Activated naive CD4-positive, alpha-beta T cell treated with anti-CD3 and anti-CD28 coated beads, Interleukin-2, amount 50 U/mL, for 24 hours (primary cell): ENCODE results near the gene ERMARD.
A peak's percentile ranks its signal among the peaks of the same experiment; 100 is the strongest.

ENCODE experiments used
- H3K27ac Mint-ChIP-seq: one replicate; pipeline ENCODE4 v1.8.0; 2021; ENCODE audit warnings: mild to moderate bottlenecking, mixed read lengths
- H3K27me3 Mint-ChIP-seq: one replicate; pipeline ENCODE4 v1.8.0; 2021; ENCODE audit warnings: mixed read lengths
- H3K36me3 Mint-ChIP-seq: one replicate; pipeline ENCODE4 v1.8.0; 2021; ENCODE audit warnings: mixed read lengths
- H3K4me1 Mint-ChIP-seq: one replicate; pipeline ENCODE4 v1.8.0; 2021; ENCODE audit warnings: mixed read lengths
- H3K4me3 Mint-ChIP-seq: one replicate; pipeline ENCODE4 v1.8.0; 2021; ENCODE audit warnings: mild to moderate bottlenecking, mixed read lengths
- H3K9me3 Mint-ChIP-seq: one replicate; pipeline ENCODE4 v1.8.0; 2021; ENCODE audit warnings: mixed read lengths

The ERMARD gene

GRCh38 chr6:169800668-169801395 is 49.4 kb downstream of the ERMARD start:
- H3K4me3 Mint-ChIP-seq = no peak overlapping the region
- peaks cover 33% of the 10 kb centered on the region for H3K27me3 Mint-ChIP-seq
- no peaks in the 10 kb centered on the region for H3K36me3 Mint-ChIP-seq
- no peak overlapping the region for H3K27ac Mint-ChIP-seq
- H3K9me3 Mint-ChIP-seq = no peaks in the 10 kb centered on the region
- H3K4me1 Mint-ChIP-seq = peaks cover 32% of the 10 kb centered on the region

GRCh38 chr6:169801396-169802160 is 50.2 kb downstream of the ERMARD start:
- no peak overlapping the region for H3K4me3 Mint-ChIP-seq
- no peaks in the 10 kb centered on the region for H3K9me3 Mint-ChIP-seq
- no peaks in the 10 kb centered on the region for H3K36me3 Mint-ChIP-seq
- peaks cover 33% of the 10 kb centered on the region for H3K27me3 Mint-ChIP-seq
- H3K4me1 Mint-ChIP-seq = peaks cover 39% of the 10 kb centered on the region
- no peak overlapping the region for H3K27ac Mint-ChIP-seq

GRCh38 chr6:169802790-169803189 is 51.4 kb downstream of the ERMARD start:
- Mint-ChIP-seq H3K9me3 (no peaks in the 10 kb centered on the region), H3K27me3 (peaks cover 33% of the 10 kb centered on the region), H3K27ac (peak overlapping the region; percentile 66), H3K4me1 (peaks cover 51% of the 10 kb centered on the region), H3K36me3 (no peaks in the 10 kb centered on the region), H3K4me3 (no peak overlapping the region)

- H3K4me3 Mint-ChIP-seq = peak overlapping the region; percentile 0
- H3K27me3 Mint-ChIP-seq = peaks cover 30% of the 10 kb centered on the region
- H3K27ac Mint-ChIP-seq = no peak overlapping the region
Measured at GRCh38 chr6:169803271-169803811, 51.9 kb downstream of the ERMARD start.

GRCh38 chr6:169803816-169804340 is 52.5 kb downstream of the ERMARD start:
- Mint-ChIP-seq H3K36me3 (no peaks in the 10 kb centered on the region), H3K9me3 (no peaks in the 10 kb centered on the region), H3K4me3 (peak overlapping the region; percentile 1), H3K27ac (peak overlapping the region; percentile 71), H3K27me3 (peaks cover 25% of the 10 kb centered on the region), H3K4me1 (peaks cover 53% of the 10 kb centered on the region)

More at GRCh38 chr6:169803271-169803811, 51.9 kb downstream of the ERMARD start:
- Mint-ChIP-seq H3K9me3 (no peaks in the 10 kb centered on the region), H3K4me1 (peaks cover 53% of the 10 kb centered on the region), H3K36me3 (no peaks in the 10 kb centered on the region)

- Mint-ChIP-seq H3K4me3 (peak overlapping the region; percentile 1), H3K36me3 (no peaks in the 10 kb centered on the region), H3K4me1 (peaks cover 54% of the 10 kb centered on the region), H3K27ac (peak overlapping the region; percentile 71), H3K9me3 (no peaks in the 10 kb centered on the region), H3K27me3 (peaks cover 22% of the 10 kb centered on the region)
Measured at GRCh38 chr6:169804427-169804826, 53.0 kb downstream of the ERMARD start.

GRCh38 chr6:169805242-169805838 is 53.9 kb downstream of the ERMARD start:
- Mint-ChIP-seq H3K4me1 (peaks cover 63% of the 10 kb centered on the region), H3K4me3 (no peak overlapping the region), H3K27me3 (peaks cover 20% of the 10 kb centered on the region), H3K36me3 (no peaks in the 10 kb centered on the region), H3K27ac (no peak overlapping the region), H3K9me3 (no peaks in the 10 kb centered on the region)

GRCh38 chr6:169806701-169807100 is 55.3 kb downstream of the ERMARD start:
- Mint-ChIP-seq H3K27me3 (peaks cover 22% of the 10 kb centered on the region), H3K36me3 (no peaks in the 10 kb centered on the region), H3K4me1 (peaks cover 66% of the 10 kb centered on the region), H3K9me3 (no peaks in the 10 kb centered on the region), H3K4me3 (no peak overlapping the region), H3K27ac (peak overlapping the region; percentile 3)

GRCh38 chr6:169807229-169807628 is 55.8 kb downstream of the ERMARD start:
- peaks cover 66% of the 10 kb centered on the region for H3K4me1 Mint-ChIP-seq

GRCh38 chr6:169807699-169808607 is 56.5 kb downstream of the ERMARD start:
- H3K4me1 Mint-ChIP-seq = peaks cover 63% of the 10 kb centered on the region
- H3K27ac Mint-ChIP-seq = no peak overlapping the region
- peaks cover 25% of the 10 kb centered on the region for H3K27me3 Mint-ChIP-seq
- no peak overlapping the region for H3K4me3 Mint-ChIP-seq
- no peaks in the 10 kb centered on the region for H3K36me3 Mint-ChIP-seq
- H3K9me3 Mint-ChIP-seq = no peaks in the 10 kb centered on the region

More at GRCh38 chr6:169807229-169807628, 55.8 kb downstream of the ERMARD start:
- peaks cover 24% of the 10 kb centered on the region for H3K27me3 Mint-ChIP-seq
- H3K27ac Mint-ChIP-seq = no peak overlapping the region
- no peaks in the 10 kb centered on the region for H3K9me3 Mint-ChIP-seq
- H3K4me3 Mint-ChIP-seq = no peak overlapping the region
- no peaks in the 10 kb centered on the region for H3K36me3 Mint-ChIP-seq

GRCh38 chr6:169808608-169808967 is 57.2 kb downstream of the ERMARD start:
- peaks cover 29% of the 10 kb centered on the region for H3K27me3 Mint-ChIP-seq
- no peaks in the 10 kb centered on the region for H3K9me3 Mint-ChIP-seq
- H3K27ac Mint-ChIP-seq = no peak overlapping the region
- no peaks in the 10 kb centered on the region for H3K36me3 Mint-ChIP-seq
- H3K4me3 Mint-ChIP-seq = no peak overlapping the region
- H3K4me1 Mint-ChIP-seq = peaks cover 56% of the 10 kb centered on the region

- Mint-ChIP-seq H3K4me3 (no peak overlapping the region), H3K36me3 (no peaks in the 10 kb centered on the region), H3K4me1 (peaks cover 48% of the 10 kb centered on the region), H3K9me3 (no peaks in the 10 kb centered on the region), H3K27me3 (peaks cover 24% of the 10 kb centered on the region), H3K27ac (no peak overlapping the region)
Measured at GRCh38 chr6:169809386-169809785, 58.0 kb downstream of the ERMARD start.

GRCh38 chr6:169810066-169810989 is 58.9 kb downstream of the ERMARD start:
- peaks cover 39% of the 10 kb centered on the region for H3K4me1 Mint-ChIP-seq
- H3K27ac Mint-ChIP-seq = peak overlapping the region; percentile 81
- H3K4me3 Mint-ChIP-seq = no peak overlapping the region
- no peaks in the 10 kb centered on the region for H3K36me3 Mint-ChIP-seq
- H3K27me3 Mint-ChIP-seq = peaks cover 20% of the 10 kb centered on the region
- H3K9me3 Mint-ChIP-seq = no peaks in the 10 kb centered on the region

- Mint-ChIP-seq H3K27me3 (peaks cover 21% of the 10 kb centered on the region), H3K27ac (no peak overlapping the region), H3K4me3 (no peak overlapping the region), H3K4me1 (peaks cover 31% of the 10 kb centered on the region), H3K9me3 (peaks cover 5% of the 10 kb centered on the region), H3K36me3 (no peaks in the 10 kb centered on the region)
Measured at GRCh38 chr6:169811072-169811471, 59.6 kb downstream of the ERMARD start.
